ENCODE data around the gene TAF15. TPM values are rescaled to one million over a fixed set of nuclear protein-coding genes. Genes with fewer than 3 reads are reported as not detected.

Gene TAF15
- total and polyA plus RNA-seq, 3 donors from 2014 or later: 133 to 185 (median 160) TPM

- no peaks in the 10 kb centered on the region for H3K27me3 ChIP-seq
- intact Hi-C loops (cut with DNase I; ENCODE audit: low total_unique reads): no loop called here
- no peak for TF ChIP-seq POLR2A (IDR thresholded peaks at IDR 0.05)
- no peak for TF ChIP-seq CTCF (IDR thresholded peaks at IDR 0.05)
- H3K36me3 ChIP-seq (ENCODE audit: low read depth, missing control alignments): no peaks in the 10 kb centered on the region
- WGBS, 2 donors: 18 to 23% methylated on average over 2 of the region's 2 CpGs
- peak overlapping the region; percentile 73 to 81 for H3K27ac ChIP-seq
- H3K9me3 ChIP-seq: no peaks in the 10 kb centered on the region
- no peak overlapping the region for H3K4me3 ChIP-seq
- DNase-seq: peak; percentile 75
- peaks cover 41% of the 10 kb centered on the region for H3K4me1 ChIP-seq
Measured at GRCh38 chr17:35788477-35789368, 20.6 kb upstream of the TAF15 start.

GRCh38 chr17:35790841-35791240, 18.4 kb upstream of the TAF15 start:
- H3K4me1 ChIP-seq: peaks cover 28% of the 10 kb centered on the region
- TF ChIP-seq POLR2A (IDR thresholded peaks at IDR 0.05) (no peak), CTCF (IDR thresholded peaks at IDR 0.05) (no peak)
- no peak for DNase-seq
- H3K27me3 ChIP-seq: no peaks in the 10 kb centered on the region
- H3K27ac ChIP-seq: peak overlapping the region in 1 of 2 donors; percentile 19
- H3K9me3 ChIP-seq: no peaks in the 10 kb centered on the region
- no peak overlapping the region for H3K4me3 ChIP-seq
- intact Hi-C loops (cut with DNase I; ENCODE audit: low total_unique reads): no loop called here
- WGBS, 2 donors: 94 to 98% methylated on average over 3 of the region's 3 CpGs
- no peaks in the 10 kb centered on the region for H3K36me3 ChIP-seq (ENCODE audit: low read depth, missing control alignments)

DNA sequence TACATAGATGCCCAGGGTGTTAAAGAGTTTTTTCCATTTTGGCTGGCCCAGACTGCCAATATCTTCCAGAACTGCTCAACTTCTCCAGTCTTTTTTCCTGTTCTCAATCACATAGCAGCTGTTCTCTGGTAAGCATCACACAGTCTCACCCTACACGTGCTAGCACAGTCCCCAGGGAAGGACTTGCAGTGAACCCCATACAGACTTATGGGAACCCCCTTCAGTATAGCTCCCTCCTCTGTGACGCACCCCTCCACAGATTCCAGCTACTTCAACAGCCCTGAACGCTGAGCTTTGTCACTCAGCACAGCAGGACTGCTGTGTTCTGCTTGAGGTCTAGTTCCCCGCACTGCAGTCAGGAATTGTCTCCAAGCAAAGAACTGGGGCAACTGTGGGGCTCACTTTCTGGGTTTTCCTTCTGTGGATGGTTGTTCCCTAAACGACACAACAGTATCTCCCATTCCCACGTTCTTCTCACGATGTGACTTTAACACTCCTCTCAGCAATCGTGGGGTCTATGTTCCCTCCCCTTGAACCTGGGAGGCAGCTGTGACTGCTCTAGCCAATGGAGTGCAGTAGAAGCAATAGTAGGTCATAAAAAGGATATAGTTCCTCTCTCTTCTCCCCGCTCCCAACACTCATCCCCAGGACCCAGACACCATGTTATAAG, 17.5 kb upstream of the TAF15 start:
- intact Hi-C loops (cut with DNase I; ENCODE audit: low total_unique reads): no loop called here
- TF ChIP-seq CTCF (IDR thresholded peaks at IDR 0.05) (no peak), POLR2A (IDR thresholded peaks at IDR 0.05) (no peak)
- Histone ChIP-seq H3K4me3 (no peak overlapping the region), H3K9me3 (no peaks in the 10 kb centered on the region), H3K36me3 (ENCODE audit: low read depth, missing control alignments) (no peaks in the 10 kb centered on the region), H3K27me3 (no peaks in the 10 kb centered on the region), H3K4me1 (peaks cover 27% of the 10 kb centered on the region), H3K27ac (peak overlapping the region in 1 of 2 donors; percentile 19)
- DNase-seq: no peak
- 56 to 91% methylated on average over 9 of the region's 9 CpGs for WGBS, 2 donors

DNA sequence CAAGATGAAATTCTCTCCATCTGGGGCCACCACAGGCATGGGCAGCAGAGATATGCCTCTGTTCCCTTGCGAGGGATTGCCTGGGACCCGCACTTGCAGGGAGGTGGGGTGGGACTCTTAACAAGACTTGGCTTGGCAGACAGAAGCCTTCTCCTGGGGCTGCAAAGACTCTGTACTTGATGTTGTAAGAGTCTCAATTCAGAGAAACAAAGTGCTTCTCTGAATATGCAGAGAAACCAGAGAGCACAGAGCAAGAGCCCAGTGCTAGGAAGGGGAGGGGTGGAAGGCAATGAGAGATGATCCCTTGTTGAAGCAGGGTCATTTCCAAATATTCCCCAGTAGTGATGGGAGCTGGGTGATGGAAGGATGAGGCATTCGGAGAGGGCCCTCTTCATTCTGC, 16.0 kb upstream of the TAF15 start:
- 59 to 71% methylated on average over 3 of the region's 3 CpGs for WGBS, 2 donors
- Histone ChIP-seq H3K27me3 (no peaks in the 10 kb centered on the region), H3K4me3 (no peak overlapping the region), H3K36me3 (ENCODE audit: low read depth, missing control alignments) (no peaks in the 10 kb centered on the region), H3K9me3 (no peaks in the 10 kb centered on the region), H3K4me1 (peaks cover 30% of the 10 kb centered on the region), H3K27ac (no peak overlapping the region)
- TF ChIP-seq CTCF (IDR thresholded peaks at IDR 0.05): no peak
- TF ChIP-seq POLR2A (IDR thresholded peaks at IDR 0.05): no peak
- intact Hi-C loops (cut with DNase I; ENCODE audit: low total_unique reads): no loop called here
- no peak for DNase-seq

Data from testis (tissue), 3 donors.